ENCODE measurements around the gene TCF7. TPM values are rescaled to one million over a fixed set of nuclear protein-coding genes. Genes with fewer than 3 reads are reported as not detected.

TCF7 gene
- total RNA-seq, 1 donor from 2014 or later, result 0.13 TPM

- no peak for DNase-seq (ENCODE audit: low read depth in 2 of 2)
These were observed 16.7 kb downstream of the TCF7 start for GRCh38 chr5:134131165-134131564.

GRCh38 chr5:134131578-134132350, 17.3 kb downstream of the TCF7 start:
- DNase-seq (ENCODE audit: low read depth in 2 of 2), result no peak

DNA sequence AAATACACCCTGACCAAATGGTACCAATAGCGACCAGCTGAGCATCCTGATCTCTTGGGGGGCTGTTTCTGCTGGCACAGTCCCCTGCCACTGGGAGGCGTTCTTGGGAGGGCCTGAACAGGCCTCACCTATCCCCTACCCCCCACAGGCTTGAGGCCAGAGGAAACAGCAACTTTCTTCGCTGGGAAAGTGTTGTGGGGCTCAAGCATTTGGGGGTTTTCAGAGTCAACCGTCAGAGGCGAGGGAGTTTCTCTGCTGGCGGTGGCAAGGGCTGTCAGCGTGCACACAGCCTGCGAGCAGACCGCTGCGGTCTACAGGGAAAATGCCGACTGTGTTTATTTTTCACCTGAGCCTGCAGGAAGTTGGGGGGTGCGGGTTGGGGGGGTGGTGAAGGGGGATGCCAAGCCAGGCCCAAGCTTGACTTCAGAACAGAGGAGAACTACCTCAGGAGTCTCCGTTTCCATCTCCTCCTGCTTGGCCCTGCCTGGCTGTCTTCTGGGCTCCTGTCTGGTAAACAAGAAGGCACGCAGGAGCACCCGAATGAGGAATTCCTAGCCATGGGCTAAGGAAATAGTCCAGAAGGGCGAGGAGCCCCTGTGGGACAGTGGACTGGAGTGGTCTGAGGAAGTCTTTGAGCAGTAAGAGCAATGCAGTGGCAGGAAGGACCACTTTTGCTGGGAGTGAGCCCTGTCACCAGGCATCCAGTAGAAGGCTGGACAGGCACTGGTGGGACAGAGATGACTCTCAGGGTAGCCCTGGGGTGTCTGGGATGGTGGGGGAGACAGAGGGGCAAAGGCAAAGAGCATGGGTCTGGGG, 18.1 kb downstream of the TCF7 start:
- no peak for DNase-seq (ENCODE audit: low read depth in 2 of 2)

GRCh38 chr5:134133188-134133994, 18.9 kb downstream of the TCF7 start:
- DNase-seq (ENCODE audit: low read depth in 2 of 2), result no peak

- DNase-seq (ENCODE audit: low read depth in 2 of 2), result no peak
These were observed 19.6 kb downstream of the TCF7 start for GRCh38 chr5:134133995-134134541.

GRCh38 chr5:134135091-134135655, 20.7 kb downstream of the TCF7 start:
- no peak for DNase-seq (ENCODE audit: low read depth in 2 of 2)

DNA sequence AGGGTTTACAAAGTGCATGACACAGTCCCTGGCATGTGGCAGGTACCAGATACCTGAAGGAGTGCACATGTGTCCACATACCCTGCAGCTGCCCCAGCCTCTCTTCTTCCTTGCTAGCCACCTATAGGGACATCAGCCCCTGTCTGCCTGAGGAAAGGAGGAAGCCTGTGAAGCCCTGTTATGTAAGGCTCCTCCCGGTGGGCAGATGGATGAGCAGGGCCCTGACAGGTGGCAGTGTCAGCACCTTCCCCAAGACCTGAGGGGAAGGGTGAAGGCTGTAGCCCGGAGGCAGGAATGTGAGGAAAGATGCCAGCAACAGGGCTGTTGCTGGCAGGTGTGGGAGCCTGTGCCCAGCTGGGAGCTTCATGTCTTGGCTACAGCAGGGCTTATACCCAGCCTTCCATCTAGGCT, 21.7 kb downstream of the TCF7 start:
- DNase-seq (ENCODE audit: low read depth in 2 of 2), result no peak

- no peak for DNase-seq (ENCODE audit: low read depth in 2 of 2)
These were observed 22.3 kb downstream of the TCF7 start for GRCh38 chr5:134136771-134137170.

- DNase-seq (ENCODE audit: low read depth in 2 of 2), result no peak
These were observed 24.2 kb downstream of the TCF7 start for GRCh38 chr5:134138416-134139376.

GRCh38 chr5:134139377-134139851, 24.9 kb downstream of the TCF7 start:
- DNase-seq (ENCODE audit: low read depth in 2 of 2), result no peak

- no peak for DNase-seq (ENCODE audit: low read depth in 2 of 2)
These were observed 25.5 kb downstream of the TCF7 start for GRCh38 chr5:134139891-134140469.

DNA sequence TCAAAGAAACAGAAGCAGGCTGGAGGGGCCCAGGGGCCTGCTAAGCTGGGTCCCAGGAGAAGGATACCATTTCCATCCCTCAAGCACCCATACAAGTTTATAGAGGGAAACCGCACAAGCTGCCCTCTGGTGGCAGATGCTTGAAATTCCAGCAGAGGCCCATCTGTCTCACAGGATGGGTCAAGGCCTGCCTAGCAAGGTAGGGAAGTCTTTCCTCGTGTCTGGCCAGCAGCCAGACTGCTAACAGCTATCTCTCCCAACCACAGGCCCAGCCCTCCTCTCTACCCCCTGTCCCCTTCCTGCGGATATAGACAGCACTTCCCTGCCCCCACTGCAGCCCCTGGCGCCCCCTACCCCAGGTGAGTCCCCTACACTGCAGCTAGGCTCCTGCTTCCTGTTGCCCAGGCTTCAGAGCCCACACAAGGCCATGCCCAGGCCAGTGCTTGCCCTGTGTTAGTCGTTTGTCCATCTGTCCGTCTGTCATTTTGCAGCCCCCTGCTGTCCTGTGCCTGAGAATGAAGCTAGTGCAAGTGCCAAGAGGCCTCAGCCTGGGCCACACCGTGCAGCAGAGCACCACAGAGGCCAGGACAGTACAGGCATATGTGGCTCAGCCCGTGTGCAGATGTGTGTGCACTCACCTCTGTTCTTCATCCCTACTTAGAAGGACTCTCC, 26.2 kb downstream of the TCF7 start:
- peak; percentile 63 to 73 for DNase-seq (ENCODE audit: low read depth in 2 of 2)

DNA sequence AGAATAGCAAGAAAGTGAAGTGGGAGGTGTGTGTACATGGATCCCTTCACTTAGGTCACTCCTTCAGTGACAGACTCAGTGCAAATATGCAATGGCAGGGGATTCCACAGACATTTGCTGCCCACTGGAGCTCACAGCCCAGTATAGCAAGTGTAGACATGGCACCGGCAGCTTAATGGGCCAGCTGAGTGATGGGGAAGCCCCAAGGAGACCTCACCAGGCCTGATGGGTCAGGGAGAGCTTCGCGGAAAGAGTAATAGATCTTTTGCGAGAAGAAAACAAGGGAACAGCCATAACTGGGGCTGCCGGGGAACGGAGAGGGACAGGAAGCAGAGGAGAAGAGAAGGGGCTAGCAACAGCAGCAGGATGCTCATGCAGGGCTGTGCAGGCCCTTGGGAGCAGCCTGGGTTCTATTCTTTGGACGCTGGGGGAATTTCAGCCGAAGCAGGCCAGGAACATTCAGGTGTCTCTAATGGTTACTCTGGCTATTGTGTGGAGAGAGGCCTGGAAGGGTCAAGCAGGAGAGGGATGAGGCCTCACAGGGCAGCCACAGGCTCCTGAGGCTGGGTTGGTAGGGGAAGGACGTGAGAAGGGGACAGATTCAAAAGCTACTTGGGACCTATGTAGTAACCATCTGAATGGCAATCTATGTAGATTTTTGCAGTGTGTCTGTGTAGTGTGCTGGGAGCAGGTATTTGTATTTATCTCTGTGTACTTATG, 27.0 kb downstream of the TCF7 start:
- DNase-seq (ENCODE audit: low read depth in 2 of 2), result no peak

DNA sequence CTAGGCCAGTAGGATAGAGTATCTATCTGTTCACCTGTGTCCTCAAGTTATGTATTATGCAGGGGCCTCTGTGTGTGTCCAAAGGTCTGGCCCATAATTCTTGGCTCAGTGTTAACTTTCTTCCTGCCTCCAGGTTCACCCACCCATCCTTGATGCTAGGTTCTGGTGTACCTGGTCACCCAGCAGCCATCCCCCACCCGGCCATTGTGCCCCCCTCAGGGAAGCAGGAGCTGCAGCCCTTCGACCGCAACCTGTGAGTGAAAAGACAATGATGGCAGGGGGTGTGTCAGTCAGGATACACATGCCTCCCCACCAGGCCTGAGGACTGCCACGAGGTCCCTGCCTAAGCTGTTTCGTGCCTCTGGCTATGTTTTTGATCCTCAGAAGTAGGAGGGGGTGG, 27.6 kb downstream of the TCF7 start:
- DNase-seq (ENCODE audit: low read depth in 2 of 2), result no peak

- DNase-seq (ENCODE audit: low read depth in 2 of 2), result no peak
These were observed 28.3 kb downstream of the TCF7 start for GRCh38 chr5:134142806-134143205.

GRCh38 chr5:134143431-134143830, 28.9 kb downstream of the TCF7 start:
- DNase-seq (ENCODE audit: low read depth in 2 of 2), result no peak

- DNase-seq (ENCODE audit: low read depth in 2 of 2), result no peak
These were observed 29.8 kb downstream of the TCF7 start for GRCh38 chr5:134143944-134144941.

Data from dermis microvascular lymphatic vessel endothelial cell (primary cell).